Measurements from ENCODE around the gene STK32B. TPM values are rescaled to one million over a fixed set of nuclear protein-coding genes. Genes with fewer than 3 reads are reported as not detected.

STK32B gene
- total RNA-seq, 4 donors from 2014 or later: 0.46 to 0.68 (median 0.49) TPM; not detected in 1

DNA sequence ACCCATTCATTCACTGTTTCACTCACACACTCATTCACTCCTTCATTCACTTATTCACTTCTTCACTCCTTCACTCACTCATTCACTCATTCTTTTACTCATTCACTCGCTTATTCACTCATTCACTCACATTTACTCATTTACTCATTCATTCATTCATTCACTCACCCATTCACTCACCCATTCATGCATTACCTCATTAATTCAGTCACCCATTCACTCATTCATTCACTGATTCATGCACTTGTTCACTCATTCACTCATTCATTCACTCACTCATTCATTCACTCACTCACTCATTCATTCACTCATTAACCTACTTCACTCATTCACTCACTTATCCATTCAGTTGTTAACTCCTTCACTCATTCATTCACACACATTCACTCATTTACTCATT is 70.8 kb downstream of the STK32B start:
- ATAC-seq (no peak), DNase-seq (no peak)
- H3K36me3 ChIP-seq: no peaks in the 10 kb centered on the region
- in situ Hi-C loops (cut with MboI; ENCODE audit: low sequenced_read_pairs in 4 of 4) (no loop called here), intact Hi-C loops (cut with DNase I; ENCODE audit: low total_unique reads) (no loop called here)
- H3K9me3 ChIP-seq: no peaks in the 10 kb centered on the region
- H3K27ac ChIP-seq: no peak overlapping the region
- H3K4me1 ChIP-seq: no peaks in the 10 kb centered on the region
- TF ChIP-seq POLR2A (IDR thresholded peaks at IDR 0.05) (no peak), CTCF (IDR thresholded peaks at IDR 0.05 in 4 of 5, conservative IDR thresholded peaks at IDR 0.05 in 1 of 5) (no peak)
- no peaks in the 10 kb centered on the region for H3K27me3 ChIP-seq
- no peak overlapping the region for H3K4me3 ChIP-seq

- TF ChIP-seq POLR2A (IDR thresholded peaks at IDR 0.05) (no peak), CTCF (IDR thresholded peaks at IDR 0.05 in 4 of 5, conservative IDR thresholded peaks at IDR 0.05 in 1 of 5) (no peak)
- no peaks in the 10 kb centered on the region for H3K4me1 ChIP-seq
- DNase-seq (no peak), ATAC-seq (no peak)
- H3K9me3 ChIP-seq: no peaks in the 10 kb centered on the region
- in situ Hi-C loops (cut with MboI; ENCODE audit: low sequenced_read_pairs in 4 of 4): no loop called here
- no peaks in the 10 kb centered on the region for H3K36me3 ChIP-seq
- no peak overlapping the region for H3K4me3 ChIP-seq
- H3K27me3 ChIP-seq: no peaks in the 10 kb centered on the region
- intact Hi-C loops (cut with DNase I; ENCODE audit: low total_unique reads): no loop called here
- no peak overlapping the region for H3K27ac ChIP-seq
Measured at GRCh38 chr4:5124876-5125275, 73.6 kb downstream of the STK32B start.

DNA sequence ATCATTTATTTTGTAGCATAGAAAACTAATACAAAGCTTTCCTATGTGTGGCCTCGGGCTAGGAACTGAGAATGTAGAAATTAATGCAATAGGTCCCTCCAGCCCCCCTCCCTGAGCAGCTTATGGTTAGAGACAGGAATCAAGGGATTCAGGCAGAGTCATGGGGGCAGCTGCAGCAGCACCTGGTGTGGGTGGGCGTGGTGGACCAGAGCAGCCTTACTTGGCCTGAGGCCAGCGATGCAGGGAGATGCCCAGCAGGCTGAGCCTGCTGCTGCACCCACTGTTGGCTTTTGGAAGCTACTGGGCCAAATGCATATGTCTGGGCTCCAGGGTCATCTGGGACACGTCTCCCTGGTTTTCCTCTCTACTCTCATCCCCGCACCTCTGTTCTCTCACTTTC is 74.0 kb downstream of the STK32B start:
- intact Hi-C loops (cut with DNase I; ENCODE audit: low total_unique reads): no loop called here
- Histone ChIP-seq H3K4me3 (no peak overlapping the region), H3K27ac (no peak overlapping the region), H3K36me3 (no peaks in the 10 kb centered on the region), H3K4me1 (no peaks in the 10 kb centered on the region), H3K9me3 (no peaks in the 10 kb centered on the region), H3K27me3 (no peaks in the 10 kb centered on the region)
- DNase-seq: no peak
- ATAC-seq: no peak
- no peak for TF ChIP-seq POLR2A (IDR thresholded peaks at IDR 0.05)
- TF ChIP-seq CTCF (IDR thresholded peaks at IDR 0.05 in 4 of 5, conservative IDR thresholded peaks at IDR 0.05 in 1 of 5): no peak
- in situ Hi-C loops (cut with MboI; ENCODE audit: low sequenced_read_pairs in 4 of 4): no loop called here

DNA sequence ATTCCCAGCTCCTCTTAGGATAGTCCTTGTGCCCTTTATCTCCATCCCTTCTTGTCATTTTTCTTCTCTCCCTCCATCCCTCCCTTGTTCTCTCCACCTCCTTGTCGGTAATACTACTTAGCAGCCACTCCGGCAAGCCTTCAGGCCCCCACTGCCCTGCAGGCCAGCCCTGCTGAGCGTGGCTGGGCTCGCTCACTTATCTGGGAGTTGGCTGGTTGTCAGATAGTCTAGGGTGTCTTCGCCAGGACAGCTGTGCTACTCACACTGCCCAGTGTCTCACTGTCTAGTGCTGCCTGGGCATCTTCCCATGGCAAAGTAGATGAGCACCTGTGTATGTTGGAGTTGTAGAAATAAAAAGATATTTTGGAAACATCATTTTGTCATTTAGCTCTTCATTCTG is 75.0 kb downstream of the STK32B start:
- Histone ChIP-seq H3K4me1 (no peaks in the 10 kb centered on the region), H3K27me3 (no peaks in the 10 kb centered on the region), H3K36me3 (no peaks in the 10 kb centered on the region), H3K9me3 (no peaks in the 10 kb centered on the region), H3K4me3 (no peak overlapping the region), H3K27ac (no peak overlapping the region)
- no peak for DNase-seq
- ATAC-seq: no peak
- in situ Hi-C loops (cut with MboI; ENCODE audit: low sequenced_read_pairs in 4 of 4): no loop called here
- intact Hi-C loops (cut with DNase I; ENCODE audit: low total_unique reads): no loop called here
- TF ChIP-seq POLR2A (IDR thresholded peaks at IDR 0.05) (no peak), CTCF (IDR thresholded peaks at IDR 0.05 in 4 of 5, conservative IDR thresholded peaks at IDR 0.05 in 1 of 5) (no peak)

- no peak for DNase-seq
- in situ Hi-C loops (cut with MboI; ENCODE audit: low sequenced_read_pairs in 4 of 4) (no loop called here), intact Hi-C loops (cut with DNase I; ENCODE audit: low total_unique reads) (no loop called here)
- TF ChIP-seq CTCF (IDR thresholded peaks at IDR 0.05 in 4 of 5, conservative IDR thresholded peaks at IDR 0.05 in 1 of 5): no peak
- no peak for TF ChIP-seq POLR2A (IDR thresholded peaks at IDR 0.05)
- Histone ChIP-seq H3K27me3 (no peaks in the 10 kb centered on the region), H3K36me3 (no peaks in the 10 kb centered on the region), H3K27ac (no peak overlapping the region), H3K9me3 (no peaks in the 10 kb centered on the region), H3K4me1 (no peaks in the 10 kb centered on the region), H3K4me3 (no peak overlapping the region)
- ATAC-seq: no peak
Measured at GRCh38 chr4:5126857-5127256, 75.6 kb downstream of the STK32B start.

Data from gastrocnemius medialis (tissue), 4 donors.